DOHH2 (cell line): ENCODE measurements around the gene CBFA2T3.

ENCODE experiments used
- EZH2phosphoT487 ChIP-seq: fragments of 200-600 bp; sonication (generic); IDR thresholded peaks from 2 replicates; pipeline ENCODE4 v1.6.1; 2017; ENCODE audit warnings: borderline replicate concordance, mild to moderate bottlenecking, antibody characterized with exemption, low read length, moderate library complexity, mixed read lengths
- TF ChIP-seq, protein P1 (sequence below): fragments of 200-600 bp; sonication (generic); IDR thresholded peaks from one replicate; pipeline ENCODE4 v1.5.1; 2014; ENCODE audit warnings: antibody characterized with exemption, mild to moderate bottlenecking, low read depth, low read length; ENCODE audit not compliant: poor library complexity, severe bottlenecking

DNA sequence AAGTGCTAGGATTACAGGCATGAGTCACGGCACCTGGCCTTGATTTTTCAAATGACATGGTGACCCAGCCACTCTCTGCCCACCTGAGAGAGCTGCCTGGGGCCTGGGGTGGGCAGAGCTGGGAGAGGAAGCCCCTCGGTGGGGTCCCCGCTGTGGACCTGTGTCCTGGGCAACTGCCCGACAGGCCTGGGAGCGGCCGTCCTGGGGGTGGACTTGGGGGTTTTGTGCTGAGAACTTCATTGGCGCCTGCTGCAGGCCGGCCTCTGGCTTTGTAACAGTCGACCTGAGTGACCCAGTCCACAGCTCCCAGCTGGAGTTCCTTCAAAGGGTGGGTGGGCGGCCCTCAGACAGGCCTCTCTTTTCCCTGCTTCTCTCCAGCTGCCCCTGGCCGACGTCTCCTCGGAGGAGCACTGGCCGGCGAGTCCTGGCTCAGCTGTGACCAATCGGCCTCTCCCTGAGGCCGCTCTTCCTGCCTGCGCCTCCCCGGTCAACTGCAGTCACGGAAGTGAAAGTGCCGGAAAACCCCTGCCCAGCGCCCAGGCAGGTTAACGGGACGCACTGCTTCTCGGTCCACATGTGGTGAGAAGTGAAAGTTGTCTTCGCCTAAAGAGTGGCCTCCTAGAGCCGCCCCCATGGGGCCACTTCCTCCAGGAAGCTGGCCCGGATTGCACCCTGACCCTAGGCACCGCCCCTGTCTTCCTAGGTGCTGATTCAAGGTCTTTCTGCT is 5.5 kb downstream of the CBFA2T3 start:
- TF ChIP-seq, protein P1, sequence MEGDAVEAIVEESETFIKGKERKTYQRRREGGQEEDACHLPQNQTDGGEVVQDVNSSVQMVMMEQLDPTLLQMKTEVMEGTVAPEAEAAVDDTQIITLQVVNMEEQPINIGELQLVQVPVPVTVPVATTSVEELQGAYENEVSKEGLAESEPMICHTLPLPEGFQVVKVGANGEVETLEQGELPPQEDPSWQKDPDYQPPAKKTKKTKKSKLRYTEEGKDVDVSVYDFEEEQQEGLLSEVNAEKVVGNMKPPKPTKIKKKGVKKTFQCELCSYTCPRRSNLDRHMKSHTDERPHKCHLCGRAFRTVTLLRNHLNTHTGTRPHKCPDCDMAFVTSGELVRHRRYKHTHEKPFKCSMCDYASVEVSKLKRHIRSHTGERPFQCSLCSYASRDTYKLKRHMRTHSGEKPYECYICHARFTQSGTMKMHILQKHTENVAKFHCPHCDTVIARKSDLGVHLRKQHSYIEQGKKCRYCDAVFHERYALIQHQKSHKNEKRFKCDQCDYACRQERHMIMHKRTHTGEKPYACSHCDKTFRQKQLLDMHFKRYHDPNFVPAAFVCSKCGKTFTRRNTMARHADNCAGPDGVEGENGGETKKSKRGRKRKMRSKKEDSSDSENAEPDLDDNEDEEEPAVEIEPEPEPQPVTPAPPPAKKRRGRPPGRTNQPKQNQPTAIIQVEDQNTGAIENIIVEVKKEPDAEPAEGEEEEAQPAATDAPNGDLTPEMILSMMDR, result no peak
- TF ChIP-seq EZH2phosphoT487, result no peak
